Immature natural killer cell (primary cell): Measurements from ENCODE around the gene ARHGAP24. TPM values are rescaled to one million over a fixed set of nuclear protein-coding genes. Genes with fewer than 3 reads are reported as not detected.
"Not testable (repeated sequence)": the region's sequence is repeated elsewhere in the genome, so short reads cannot be mapped to it uniquely, and the experiment has no call there.

Experiments
- DNase-seq, 3 donors: peaks; one replicate each; pipeline ENCODE4 v3.0.0; 2022; ENCODE audit warnings: mixed read lengths in 1 of 3
- H3K27ac Mint-ChIP-seq, 6 donors: one replicate each; pipeline ENCODE4 v1.8.0; 2020; ENCODE audit warnings: mixed read lengths in 6 of 6, mild to moderate bottlenecking in 5 of 6, inconsistent platforms in 4 of 6, moderate library complexity in 3 of 6
- H3K27me3 Mint-ChIP-seq, 3 donors: one replicate each; pipeline ENCODE4 v1.8.0; 2020 to 2021; ENCODE audit warnings: low read depth in 3 of 3, mild to moderate bottlenecking in 3 of 3, mixed read lengths in 3 of 3, moderate library complexity in 3 of 3, inconsistent platforms in 1 of 3
- H3K36me3 Mint-ChIP-seq, 3 donors: one replicate each; pipeline ENCODE4 v1.8.0; 2020; ENCODE audit warnings: mixed read lengths in 3 of 3, inconsistent platforms in 2 of 3, mild to moderate bottlenecking in 2 of 3
- H3K4me1 Mint-ChIP-seq, 2 donors: one replicate each; pipeline ENCODE4 v1.8.0; 2020; ENCODE audit warnings: inconsistent platforms in 2 of 2, mild to moderate bottlenecking in 2 of 2, mixed read lengths in 2 of 2, moderate library complexity in 1 of 2
- H3K4me3 Mint-ChIP-seq, 5 donors: one replicate each; pipeline ENCODE4 v1.8.0; 2020; ENCODE audit warnings: mild to moderate bottlenecking in 5 of 5, mixed read lengths in 5 of 5, inconsistent platforms in 3 of 5, moderate library complexity in 3 of 5
- H3K9me3 Mint-ChIP-seq, 6 donors: one replicate each; pipeline ENCODE4 v1.8.0; 2020; ENCODE audit warnings: mild to moderate bottlenecking in 6 of 6, mixed read lengths in 6 of 6, inconsistent platforms in 4 of 6, moderate library complexity in 3 of 6
- polyA plus RNA-seq, 3 donors: library from polyadenylated mRNA; unstranded; fragments of 300-500 nt; fragmentation: Illumina TruSeq; gene quantifications; one replicate each; pipeline ENCODE4 v1.2.3, GENCODE V29; 2021

ARHGAP24 gene
- polyA plus RNA-seq, 3 donors from 2014 or later: 0.06 to 0.24 TPM; not detected in 1

DNA sequence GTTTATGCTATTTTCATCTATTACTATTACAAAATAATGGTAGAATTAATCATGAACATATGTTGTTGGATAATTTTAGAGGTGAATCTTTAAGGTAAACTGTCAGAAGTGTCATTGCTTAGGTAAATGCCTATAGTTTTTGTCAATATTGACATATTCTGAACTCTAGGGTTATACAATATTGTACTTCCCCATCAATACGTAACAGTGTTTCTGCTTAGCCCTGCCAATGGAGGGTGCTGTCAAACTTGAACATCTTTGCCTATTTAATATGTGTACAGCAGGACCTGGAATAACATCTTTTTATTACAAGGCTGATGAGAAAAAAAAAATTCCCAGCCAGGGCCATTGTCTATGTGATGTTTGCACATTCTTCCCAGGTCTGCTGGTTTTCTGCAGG lies 40.8 kb downstream of the ARHGAP24 start:
- Mint-ChIP-seq H3K4me3 (no peak overlapping the region), H3K4me1 (no peaks in the 10 kb centered on the region), H3K27ac (no peak overlapping the region), H3K27me3 (peaks cover 0 to 3% (median 0%) of the 10 kb centered on the region in 3 donors), H3K36me3 (no peaks in the 10 kb centered on the region), H3K9me3 (peaks cover 2 to 31% (median 11%) of the 10 kb centered on the region in 6 donors)
- no peak for DNase-seq

DNA sequence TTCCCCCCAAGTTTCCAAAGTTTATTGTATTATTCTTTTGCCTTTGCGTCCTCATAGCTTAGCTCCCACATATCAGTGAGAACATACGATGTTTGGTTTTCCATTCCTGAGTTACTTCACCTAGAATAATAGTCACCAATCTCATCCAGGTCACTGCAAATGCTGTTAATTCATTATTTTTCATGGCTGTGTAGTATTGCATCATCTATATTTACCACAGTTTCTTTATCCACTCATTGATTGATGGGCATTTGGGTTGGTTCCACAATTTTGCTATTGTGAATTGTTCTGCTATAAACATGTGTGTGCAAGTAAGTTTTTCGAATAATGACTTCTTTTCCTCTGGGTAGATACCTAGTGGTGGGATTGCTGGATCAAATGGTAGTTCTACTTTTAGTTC lies 43.6 kb downstream of the ARHGAP24 start:
- DNase-seq, H3K4me3 Mint-ChIP-seq, H3K4me1 Mint-ChIP-seq, H3K27me3 Mint-ChIP-seq, H3K36me3 Mint-ChIP-seq, H3K27ac Mint-ChIP-seq: not testable (repeated sequence)
- peaks cover 4 to 36% (median 14%) of the 10 kb centered on the region in 6 donors for H3K9me3 Mint-ChIP-seq

DNA sequence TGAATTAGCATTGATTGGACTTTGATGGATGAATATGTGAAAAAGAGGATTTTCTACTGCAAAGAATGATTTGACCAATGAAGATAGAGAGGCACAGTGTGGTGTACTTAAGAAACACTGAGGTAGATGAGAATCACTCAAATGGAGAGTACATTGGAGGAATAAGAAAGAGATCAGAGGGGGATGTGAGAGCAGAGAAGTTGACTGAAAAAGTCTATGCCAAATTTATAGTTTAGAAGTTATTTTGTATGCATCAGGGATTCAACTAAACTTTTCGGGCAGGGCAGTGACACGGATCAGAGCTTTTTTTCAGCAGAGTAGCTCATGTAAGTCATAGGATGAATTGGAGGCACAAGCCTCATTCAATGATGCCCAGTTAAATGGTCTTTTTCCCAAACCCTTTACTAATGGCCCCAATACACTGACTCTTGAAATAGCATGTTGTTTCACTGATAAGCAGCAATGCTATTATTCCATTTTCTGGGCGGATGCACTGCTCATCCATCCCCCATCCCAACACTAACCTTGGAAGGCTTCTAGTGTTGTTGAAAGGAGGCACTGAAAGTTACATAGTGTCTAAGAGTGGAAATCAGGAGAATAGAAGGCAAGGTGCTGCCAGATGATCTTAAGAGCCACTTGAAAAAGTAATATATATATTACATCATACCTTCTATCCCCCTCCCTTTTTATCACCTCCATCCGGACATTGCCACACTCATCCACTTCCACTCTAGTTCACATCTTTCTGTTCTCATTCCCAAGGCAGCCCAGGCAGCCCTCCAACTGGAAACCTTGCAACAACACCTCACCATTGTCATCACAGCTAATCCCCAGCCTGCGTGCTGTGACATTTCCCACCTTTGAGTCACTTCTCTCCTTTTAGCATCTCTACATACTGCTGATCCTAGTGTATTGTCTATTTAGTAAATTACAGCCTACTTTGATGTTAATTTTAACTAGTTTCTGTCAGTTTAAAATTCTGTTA lies 46.1 kb downstream of the ARHGAP24 start:
- no peak for DNase-seq
- no peak overlapping the region for H3K4me3 Mint-ChIP-seq
- H3K4me1 Mint-ChIP-seq: no peaks in the 10 kb centered on the region
- H3K36me3 Mint-ChIP-seq: no peaks in the 10 kb centered on the region
- no peak overlapping the region for H3K27ac Mint-ChIP-seq
- H3K27me3 Mint-ChIP-seq: peaks cover 0 to 2% (median 0%) of the 10 kb centered on the region in 3 donors
- H3K9me3 Mint-ChIP-seq: peaks cover 2 to 40% (median 11%) of the 10 kb centered on the region in 6 donors

DNA sequence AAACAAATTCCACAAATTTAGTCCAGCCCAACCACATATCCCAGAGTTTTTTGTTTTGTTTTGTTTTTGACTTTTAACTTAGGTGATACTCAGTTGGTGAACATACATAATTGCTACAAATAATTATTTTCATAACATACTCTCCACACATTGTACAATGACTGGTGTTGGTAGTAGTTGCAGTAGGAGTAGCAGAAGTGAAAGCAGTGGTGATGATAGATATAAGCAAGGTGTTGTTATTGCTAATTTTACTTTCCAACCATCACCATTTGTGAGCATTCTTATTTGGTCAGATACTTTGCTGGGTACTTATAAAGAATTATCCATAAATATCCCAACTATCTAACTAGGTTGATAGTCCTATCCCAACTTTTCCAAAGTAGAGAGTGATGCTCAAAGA lies 47.3 kb downstream of the ARHGAP24 start:
- H3K4me3 Mint-ChIP-seq: no peak overlapping the region

DNA sequence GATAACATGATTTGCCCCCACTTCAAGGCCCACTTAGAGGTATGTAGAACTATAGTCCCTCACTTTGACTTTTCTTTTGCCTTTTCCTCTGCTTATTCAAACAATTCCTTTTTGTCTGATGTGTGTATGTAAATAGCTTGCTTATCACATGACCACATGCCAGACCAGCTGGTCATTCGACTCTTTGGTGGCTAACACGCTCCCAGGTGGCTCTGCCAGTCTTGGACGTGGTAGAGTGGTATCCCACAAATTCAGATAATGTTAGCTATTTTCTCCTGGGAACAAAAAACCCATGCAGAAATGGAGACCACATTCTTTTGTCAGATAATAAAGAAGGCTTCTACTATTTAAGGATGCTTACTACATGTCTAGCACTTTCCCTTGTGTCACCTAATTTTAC lies 47.9 kb downstream of the ARHGAP24 start:
- H3K27ac Mint-ChIP-seq: no peak overlapping the region
- H3K4me3 Mint-ChIP-seq: no peak overlapping the region
- no peaks in the 10 kb centered on the region for H3K36me3 Mint-ChIP-seq
- H3K4me1 Mint-ChIP-seq: no peaks in the 10 kb centered on the region
- H3K9me3 Mint-ChIP-seq: peaks cover 2 to 40% (median 12%) of the 10 kb centered on the region in 6 donors
- DNase-seq: no peak
- peaks cover 0 to 2% (median 0%) of the 10 kb centered on the region in 3 donors for H3K27me3 Mint-ChIP-seq

More for the DNA sequence above, 47.3 kb downstream of the ARHGAP24 start:
- H3K9me3 Mint-ChIP-seq: peaks cover 2 to 40% (median 11%) of the 10 kb centered on the region in 6 donors
- no peak overlapping the region for H3K27ac Mint-ChIP-seq
- H3K4me1 Mint-ChIP-seq: no peaks in the 10 kb centered on the region
- no peak for DNase-seq
- peaks cover 0 to 2% (median 0%) of the 10 kb centered on the region in 3 donors for H3K27me3 Mint-ChIP-seq
- H3K36me3 Mint-ChIP-seq: no peaks in the 10 kb centered on the region

DNA sequence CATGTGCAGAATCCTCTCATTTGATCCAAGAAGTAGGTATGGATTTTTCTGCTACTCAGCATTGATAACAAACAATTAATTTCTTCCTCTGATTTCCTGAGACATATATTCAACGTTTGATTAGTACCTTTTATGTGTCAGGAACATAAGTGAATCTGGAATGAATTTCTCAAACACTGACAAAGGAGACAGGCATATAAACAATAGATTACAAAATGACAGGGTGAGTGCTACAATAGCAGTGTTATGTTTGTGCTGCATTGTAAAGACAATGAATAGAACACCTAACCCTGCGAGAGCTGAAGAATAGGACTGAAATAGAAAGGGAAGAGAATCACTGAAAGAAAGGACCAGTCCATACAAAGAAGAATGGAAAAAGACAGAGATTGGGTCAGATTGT lies 52.9 kb downstream of the ARHGAP24 start:
- no peaks in the 10 kb centered on the region for H3K4me1 Mint-ChIP-seq
- H3K9me3 Mint-ChIP-seq: peaks cover 0 to 33% (median 2%) of the 10 kb centered on the region in 6 donors
- H3K27me3 Mint-ChIP-seq: no peaks in the 10 kb centered on the region
- H3K4me3 Mint-ChIP-seq: no peak overlapping the region
- H3K27ac Mint-ChIP-seq: no peak overlapping the region
- DNase-seq: no peak
- no peaks in the 10 kb centered on the region for H3K36me3 Mint-ChIP-seq

DNA sequence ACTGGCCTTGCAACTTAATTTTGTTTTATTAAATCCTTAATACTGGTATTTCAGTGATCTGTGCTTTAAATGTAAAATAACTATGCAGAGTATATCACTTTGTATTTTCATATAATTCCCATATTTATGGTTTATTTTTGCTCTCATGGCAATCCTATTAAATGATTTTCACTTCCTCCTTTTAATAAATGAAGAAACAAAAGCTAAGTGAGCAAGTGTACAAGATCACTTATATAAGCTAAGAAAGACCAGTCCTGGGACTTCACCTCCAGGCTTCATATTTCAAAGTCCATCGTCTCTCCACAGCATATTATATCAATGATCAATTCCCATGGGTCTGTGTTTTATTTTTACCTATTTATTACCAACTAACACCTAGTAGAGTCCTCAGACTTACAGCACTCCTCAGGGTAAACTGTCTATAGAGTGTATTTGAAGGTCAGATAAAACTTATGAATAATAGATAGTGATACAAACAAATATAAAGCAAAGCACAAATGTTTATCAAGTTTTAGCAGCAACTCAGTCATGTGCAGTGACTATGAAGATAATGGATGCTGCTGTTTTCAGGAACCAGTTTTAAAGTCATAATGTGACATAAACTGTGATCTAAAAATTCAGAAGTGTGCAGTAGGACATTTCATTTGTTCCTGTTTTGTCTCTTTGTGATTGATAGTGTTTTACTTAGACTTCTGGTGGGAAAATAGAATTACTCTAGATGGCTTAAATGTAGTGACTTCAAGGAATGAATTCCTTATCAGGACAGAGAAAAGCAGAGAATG lies 56.8 kb downstream of the ARHGAP24 start:
- Mint-ChIP-seq H3K27ac (no peak overlapping the region), H3K9me3 (peaks cover 0 to 22% (median 8%) of the 10 kb centered on the region in 6 donors), H3K36me3 (peaks cover 0 to 4% (median 0%) of the 10 kb centered on the region in 3 donors), H3K4me1 (no peaks in the 10 kb centered on the region), H3K27me3 (peaks cover 0 to 4% (median 0%) of the 10 kb centered on the region in 3 donors), H3K4me3 (no peak overlapping the region)
- no peak for DNase-seq

DNA sequence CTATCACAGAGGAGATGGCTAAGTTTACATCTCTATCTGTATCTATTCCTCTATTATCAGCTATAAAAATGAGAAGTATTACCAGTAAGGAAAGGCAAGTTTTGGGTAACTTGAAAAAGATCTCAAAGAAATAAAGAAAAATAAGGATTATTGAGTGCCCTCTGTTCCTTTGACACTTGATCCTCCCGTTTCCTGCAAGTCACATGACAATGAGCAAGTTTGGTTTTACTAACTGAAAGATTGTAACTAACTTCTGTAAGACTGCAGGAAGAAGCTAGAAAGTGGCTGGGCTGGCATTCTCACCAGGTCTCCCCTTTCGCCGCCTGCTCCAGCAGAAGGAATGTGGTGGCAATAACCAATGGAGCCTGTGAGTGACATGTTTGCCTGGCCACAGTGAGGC lies 59.2 kb downstream of the ARHGAP24 start:
- H3K36me3 Mint-ChIP-seq: peaks cover 0 to 4% (median 0%) of the 10 kb centered on the region in 3 donors
- DNase-seq: no peak
- H3K27ac Mint-ChIP-seq: no peak overlapping the region
- peaks cover 0 to 4% (median 0%) of the 10 kb centered on the region in 3 donors for H3K27me3 Mint-ChIP-seq
- H3K4me3 Mint-ChIP-seq: no peak overlapping the region
- peaks cover 0 to 22% (median 4%) of the 10 kb centered on the region in 6 donors for H3K9me3 Mint-ChIP-seq
- no peaks in the 10 kb centered on the region for H3K4me1 Mint-ChIP-seq

DNA sequence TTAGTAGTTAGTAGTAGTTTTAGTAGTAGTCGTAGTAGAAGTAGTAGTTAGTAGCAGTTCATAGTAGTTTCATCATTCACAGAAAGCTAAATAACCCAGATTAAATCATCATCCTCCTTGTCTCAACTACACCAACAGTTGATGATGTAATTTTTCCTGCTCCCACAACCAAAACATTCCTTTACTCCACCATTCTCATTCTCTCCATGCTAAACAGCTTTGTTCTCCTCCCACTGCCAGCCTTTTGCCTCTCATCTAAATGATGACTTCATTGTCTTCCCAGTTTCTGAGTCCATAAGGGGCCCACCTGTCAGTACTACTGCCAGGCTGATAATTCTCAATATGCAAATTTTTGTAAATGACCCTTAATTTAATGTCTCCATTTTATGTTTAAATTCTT lies 68.9 kb downstream of the ARHGAP24 start:
- H3K4me1 Mint-ChIP-seq: no peaks in the 10 kb centered on the region
- no peak overlapping the region for H3K4me3 Mint-ChIP-seq
- no peaks in the 10 kb centered on the region for H3K36me3 Mint-ChIP-seq
- H3K27me3 Mint-ChIP-seq: no peaks in the 10 kb centered on the region
- DNase-seq: no peak
- no peak overlapping the region for H3K27ac Mint-ChIP-seq
- H3K9me3 Mint-ChIP-seq: peaks cover 1 to 18% (median 7%) of the 10 kb centered on the region in 6 donors

DNA sequence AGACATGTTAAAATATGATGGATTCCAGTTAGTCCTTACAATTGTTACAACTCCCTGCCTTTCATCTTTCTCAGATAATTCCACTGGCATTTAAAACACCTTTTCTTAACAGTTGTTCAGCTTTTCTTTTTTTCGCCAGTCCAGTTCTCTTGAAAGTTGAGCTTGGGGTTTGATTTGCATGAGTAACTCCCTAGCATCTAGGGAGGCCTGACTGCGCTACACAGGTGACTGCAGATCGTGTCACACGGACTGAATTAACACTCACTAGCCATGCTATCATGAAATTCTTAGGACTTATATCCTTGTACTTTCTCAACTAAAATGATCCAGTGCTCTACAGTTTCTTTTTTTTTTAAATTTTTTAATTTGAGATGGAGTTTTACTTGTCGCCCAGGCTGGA lies 69.8 kb downstream of the ARHGAP24 start:
- no peak overlapping the region for H3K4me3 Mint-ChIP-seq
- no peaks in the 10 kb centered on the region for H3K27me3 Mint-ChIP-seq
- no peak overlapping the region for H3K27ac Mint-ChIP-seq
- DNase-seq: no peak
- no peaks in the 10 kb centered on the region for H3K36me3 Mint-ChIP-seq
- peaks cover 1 to 23% (median 8%) of the 10 kb centered on the region in 6 donors for H3K9me3 Mint-ChIP-seq
- no peaks in the 10 kb centered on the region for H3K4me1 Mint-ChIP-seq

DNA sequence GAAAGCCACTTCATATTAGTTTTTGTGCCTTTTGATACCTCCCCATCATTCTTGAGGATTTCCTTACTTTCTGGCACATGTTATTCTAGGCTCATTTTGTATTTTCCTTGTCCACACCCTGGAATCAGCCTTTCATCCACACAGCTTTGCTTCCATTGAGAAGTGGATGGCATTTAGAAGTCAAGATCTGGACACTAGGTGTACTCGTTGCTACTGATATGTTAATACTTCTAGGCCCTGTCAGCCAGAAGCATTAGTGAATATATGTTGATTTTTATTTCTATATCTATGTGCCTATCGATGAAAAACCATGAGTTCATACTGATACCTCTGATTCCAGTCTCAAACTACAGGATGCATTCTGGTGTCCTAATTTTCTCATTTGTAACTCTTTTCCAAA lies 73.2 kb downstream of the ARHGAP24 start:
- no peak for DNase-seq
- Mint-ChIP-seq H3K27ac (no peak overlapping the region), H3K36me3 (peaks cover 0 to 3% (median 0%) of the 10 kb centered on the region in 3 donors), H3K9me3 (peaks cover 6 to 44% (median 21%) of the 10 kb centered on the region in 6 donors), H3K4me3 (no peak overlapping the region), H3K4me1 (no peaks in the 10 kb centered on the region), H3K27me3 (peaks cover 0 to 2% (median 0%) of the 10 kb centered on the region in 3 donors)

DNA sequence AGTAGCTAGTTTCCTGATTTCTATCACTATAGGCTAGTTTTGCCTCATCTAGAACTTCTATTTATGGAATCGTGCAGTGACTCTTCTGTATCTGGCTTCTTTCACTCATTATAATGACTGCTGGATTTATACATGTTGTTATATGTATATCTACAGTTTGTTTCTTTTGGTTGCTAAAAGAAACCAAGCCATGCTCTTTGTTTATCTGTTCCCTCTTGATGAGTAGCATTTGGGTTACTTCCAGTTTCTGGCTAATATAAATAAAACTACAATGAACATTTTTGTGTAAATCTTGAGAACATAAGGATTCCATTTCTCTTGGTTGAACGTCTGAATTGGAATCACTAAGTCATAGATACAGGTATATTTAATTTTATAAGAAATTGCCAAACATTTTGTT lies 73.9 kb downstream of the ARHGAP24 start:
- Mint-ChIP-seq H3K27ac (no peak overlapping the region), H3K9me3 (peaks cover 6 to 47% (median 22%) of the 10 kb centered on the region in 6 donors), H3K27me3 (peaks cover 0 to 2% (median 0%) of the 10 kb centered on the region in 3 donors), H3K36me3 (peaks cover 0 to 3% (median 0%) of the 10 kb centered on the region in 3 donors), H3K4me3 (no peak overlapping the region), H3K4me1 (no peaks in the 10 kb centered on the region)
- DNase-seq: no peak

DNA sequence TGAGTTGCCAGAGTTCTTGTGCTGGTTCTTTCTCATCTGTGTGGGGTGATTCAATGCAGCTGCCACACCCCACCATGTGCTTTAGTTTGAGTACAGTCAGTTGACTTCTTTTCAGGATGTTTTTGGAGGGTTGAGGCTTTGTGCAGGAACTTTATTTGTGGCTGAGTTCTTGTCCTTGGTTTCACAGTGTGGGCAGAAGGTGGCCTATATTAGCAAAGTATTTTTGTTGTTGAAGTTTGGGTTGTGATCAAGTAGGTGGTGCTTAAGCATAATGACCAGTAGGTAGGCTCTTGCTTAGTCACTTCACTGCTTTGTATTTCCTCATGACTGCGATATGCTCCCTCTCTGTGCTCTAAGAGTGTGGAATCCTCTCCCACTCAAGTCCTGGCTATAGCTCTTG lies 80.3 kb downstream of the ARHGAP24 start:
- Mint-ChIP-seq H3K36me3 (peaks cover 0 to 3% (median 0%) of the 10 kb centered on the region in 3 donors), H3K4me3 (no peak overlapping the region), H3K27ac (peak overlapping the region in 2 of 6 donors; percentile 27 to 46), H3K9me3 (peaks cover 17 to 56% (median 24%) of the 10 kb centered on the region in 6 donors), H3K27me3 (peaks cover 0 to 2% (median 0%) of the 10 kb centered on the region in 3 donors), H3K4me1 (peaks cover 0 to 3% of the 10 kb centered on the region in 2 donors)
- DNase-seq: no peak
